SK-N-SH (cell line): ENCODE results near the gene NREP.

ENCODE experiments used
- CHD2 ChIP-seq: fragments of 150-350 bp; IDR thresholded peaks from 2 replicates; pipeline ENCODE4 v1.6.1; 2018; ENCODE audit warnings: low read length; ENCODE audit not compliant: partially characterized antibody
- EP300 ChIP-seq, 2 experiments: IDR thresholded peaks; 2 replicates each; pipeline versions ENCODE4 v1.4.0 to v1.6.1; 2012; ENCODE audit warnings: borderline replicate concordance in 1 of 2, low read depth in 1 of 2, low read length in 1 of 2
- EZH2phosphoT487 ChIP-seq: fragments of 200-600 bp; sonication (generic); IDR thresholded peaks from 2 replicates; pipeline ENCODE4 v1.6.1; 2017; ENCODE audit warnings: low read depth, mixed run types, mild to moderate bottlenecking, antibody characterized with exemption, moderate library complexity, borderline replicate concordance
- FOXM1 ChIP-seq: IDR thresholded peaks from 2 replicates; pipeline ENCODE4 v1.4.0; 2012; ENCODE audit warnings: low read depth, mild to moderate bottlenecking
- GABPA ChIP-seq: IDR thresholded peaks from 2 replicates; pipeline ENCODE4 v1.4.0; 2012; ENCODE audit warnings: low read depth, mild to moderate bottlenecking
- MXI1 ChIP-seq: IDR thresholded peaks from 2 replicates; pipeline ENCODE4 v1.6.1; 2012; ENCODE audit warnings: mild to moderate bottlenecking, low read depth, low read length, improper control_type of control experiment
- NFIC ChIP-seq: IDR thresholded peaks from 2 replicates; pipeline ENCODE4 v1.4.0; 2012; ENCODE audit warnings: borderline replicate concordance
- POLR2AphosphoS5 ChIP-seq: IDR thresholded peaks from 2 replicates; pipeline ENCODE4 v1.6.1; 2012; ENCODE audit warnings: low read depth, low read length
- SIN3A ChIP-seq: IDR thresholded peaks from 2 replicates; pipeline ENCODE4 v1.6.1; 2012; ENCODE audit warnings: low read depth, mild to moderate bottlenecking, low read length, moderate library complexity, borderline replicate concordance
- SMC3 ChIP-seq: IDR thresholded peaks from 2 replicates; pipeline ENCODE4 v1.6.1; 2012; ENCODE audit warnings: low read depth, low read length, improper control_type of control experiment
- TF ChIP-seq, protein P1 (sequence below): fragments of 200-600 bp; sonication (generic); IDR thresholded peaks from 2 replicates; pipeline ENCODE4 v1.6.1; 2017; ENCODE audit warnings: antibody characterized with exemption, mild to moderate bottlenecking, moderate library complexity
- TF ChIP-seq, protein P2 (sequence below): fragments of 150-350 bp; IDR thresholded peaks from 2 replicates; pipeline ENCODE4 v1.6.1; 2017; ENCODE audit warnings: antibody characterized with exemption, low read length, low read depth, borderline replicate concordance
- TF ChIP-seq, protein P3 (sequence below): IDR thresholded peaks from 2 replicates; pipeline ENCODE4 v1.6.1; 2012; ENCODE audit warnings: mild to moderate bottlenecking, low read depth, low read length, moderate library complexity

DNA sequence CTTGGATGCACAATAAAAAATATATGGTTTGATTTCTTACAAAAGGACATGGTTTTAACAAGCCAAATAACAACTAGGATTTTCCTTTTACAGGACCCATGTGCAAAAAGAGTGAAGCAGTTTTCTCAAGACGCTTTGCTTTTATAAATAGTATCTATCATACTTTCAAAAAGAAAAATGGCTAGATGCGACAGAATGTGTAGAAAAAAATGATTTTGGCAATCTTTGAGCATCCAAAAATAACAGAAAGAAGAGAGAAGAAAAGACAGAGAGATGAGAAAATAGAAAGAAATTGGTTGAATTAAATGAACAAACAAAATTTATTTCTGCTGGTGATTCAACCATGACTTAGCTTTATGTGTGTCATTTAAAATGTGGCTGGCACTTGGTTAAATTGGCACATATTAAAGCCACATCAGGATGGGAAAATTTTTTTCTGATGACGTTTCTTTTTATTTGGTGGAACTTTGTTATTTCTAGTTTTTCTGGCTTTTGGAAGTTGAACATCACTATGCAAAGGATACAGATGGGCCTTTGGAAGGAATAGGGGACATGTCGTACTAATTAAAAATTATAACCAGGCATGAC lies 35.6 kb upstream of the NREP start:
- TF ChIP-seq SMC3 (no peak), EP300 (IDR thresholded peaks at IDR 0.05; ENCODE audit: borderline replicate concordance in 1 of 2, low read depth in 1 of 2, low read length in 1 of 2) (no peak), FOXM1 (no peak), NFIC (no peak), GABPA (no peak), EZH2phosphoT487 (no peak), POLR2AphosphoS5 (no peak), CHD2 (no peak), MXI1 (no peak), SIN3A (no peak)
- TF ChIP-seq, protein P1, sequence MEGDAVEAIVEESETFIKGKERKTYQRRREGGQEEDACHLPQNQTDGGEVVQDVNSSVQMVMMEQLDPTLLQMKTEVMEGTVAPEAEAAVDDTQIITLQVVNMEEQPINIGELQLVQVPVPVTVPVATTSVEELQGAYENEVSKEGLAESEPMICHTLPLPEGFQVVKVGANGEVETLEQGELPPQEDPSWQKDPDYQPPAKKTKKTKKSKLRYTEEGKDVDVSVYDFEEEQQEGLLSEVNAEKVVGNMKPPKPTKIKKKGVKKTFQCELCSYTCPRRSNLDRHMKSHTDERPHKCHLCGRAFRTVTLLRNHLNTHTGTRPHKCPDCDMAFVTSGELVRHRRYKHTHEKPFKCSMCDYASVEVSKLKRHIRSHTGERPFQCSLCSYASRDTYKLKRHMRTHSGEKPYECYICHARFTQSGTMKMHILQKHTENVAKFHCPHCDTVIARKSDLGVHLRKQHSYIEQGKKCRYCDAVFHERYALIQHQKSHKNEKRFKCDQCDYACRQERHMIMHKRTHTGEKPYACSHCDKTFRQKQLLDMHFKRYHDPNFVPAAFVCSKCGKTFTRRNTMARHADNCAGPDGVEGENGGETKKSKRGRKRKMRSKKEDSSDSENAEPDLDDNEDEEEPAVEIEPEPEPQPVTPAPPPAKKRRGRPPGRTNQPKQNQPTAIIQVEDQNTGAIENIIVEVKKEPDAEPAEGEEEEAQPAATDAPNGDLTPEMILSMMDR = no peak
- TF ChIP-seq, protein P2, sequence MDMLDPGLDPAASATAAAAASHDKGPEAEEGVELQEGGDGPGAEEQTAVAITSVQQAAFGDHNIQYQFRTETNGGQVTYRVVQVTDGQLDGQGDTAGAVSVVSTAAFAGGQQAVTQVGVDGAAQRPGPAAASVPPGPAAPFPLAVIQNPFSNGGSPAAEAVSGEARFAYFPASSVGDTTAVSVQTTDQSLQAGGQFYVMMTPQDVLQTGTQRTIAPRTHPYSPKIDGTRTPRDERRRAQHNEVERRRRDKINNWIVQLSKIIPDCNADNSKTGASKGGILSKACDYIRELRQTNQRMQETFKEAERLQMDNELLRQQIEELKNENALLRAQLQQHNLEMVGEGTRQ = no peak
- TF ChIP-seq, protein P3, sequence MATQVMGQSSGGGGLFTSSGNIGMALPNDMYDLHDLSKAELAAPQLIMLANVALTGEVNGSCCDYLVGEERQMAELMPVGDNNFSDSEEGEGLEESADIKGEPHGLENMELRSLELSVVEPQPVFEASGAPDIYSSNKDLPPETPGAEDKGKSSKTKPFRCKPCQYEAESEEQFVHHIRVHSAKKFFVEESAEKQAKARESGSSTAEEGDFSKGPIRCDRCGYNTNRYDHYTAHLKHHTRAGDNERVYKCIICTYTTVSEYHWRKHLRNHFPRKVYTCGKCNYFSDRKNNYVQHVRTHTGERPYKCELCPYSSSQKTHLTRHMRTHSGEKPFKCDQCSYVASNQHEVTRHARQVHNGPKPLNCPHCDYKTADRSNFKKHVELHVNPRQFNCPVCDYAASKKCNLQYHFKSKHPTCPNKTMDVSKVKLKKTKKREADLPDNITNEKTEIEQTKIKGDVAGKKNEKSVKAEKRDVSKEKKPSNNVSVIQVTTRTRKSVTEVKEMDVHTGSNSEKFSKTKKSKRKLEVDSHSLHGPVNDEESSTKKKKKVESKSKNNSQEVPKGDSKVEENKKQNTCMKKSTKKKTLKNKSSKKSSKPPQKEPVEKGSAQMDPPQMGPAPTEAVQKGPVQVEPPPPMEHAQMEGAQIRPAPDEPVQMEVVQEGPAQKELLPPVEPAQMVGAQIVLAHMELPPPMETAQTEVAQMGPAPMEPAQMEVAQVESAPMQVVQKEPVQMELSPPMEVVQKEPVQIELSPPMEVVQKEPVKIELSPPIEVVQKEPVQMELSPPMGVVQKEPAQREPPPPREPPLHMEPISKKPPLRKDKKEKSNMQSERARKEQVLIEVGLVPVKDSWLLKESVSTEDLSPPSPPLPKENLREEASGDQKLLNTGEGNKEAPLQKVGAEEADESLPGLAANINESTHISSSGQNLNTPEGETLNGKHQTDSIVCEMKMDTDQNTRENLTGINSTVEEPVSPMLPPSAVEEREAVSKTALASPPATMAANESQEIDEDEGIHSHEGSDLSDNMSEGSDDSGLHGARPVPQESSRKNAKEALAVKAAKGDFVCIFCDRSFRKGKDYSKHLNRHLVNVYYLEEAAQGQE = no peak
